SK-N-SH (cell line): ENCODE data around the gene ATAD1. TPM values are rescaled to one million over a fixed set of nuclear protein-coding genes. Genes with fewer than 3 reads are reported as not detected.

ENCODE experiments used
- CTCF ChIA-PET: fragments of 300-600, 350-600 bp; formaldehyde crosslinking; extraction: SDS; loops from one replicate; lab custom pipeline; 2021; lab: Yijun Ruan, JAX
- POLR2A ChIA-PET: fragments of 350-600 bp; sonication (Branson Sonifier 250); formaldehyde crosslinking; extraction: SDS; loops from one replicate; lab custom pipeline; 2020; ENCODE audit warnings: antibody characterized with exemption, inconsistent platforms; lab: Yijun Ruan, JAX
- DNase-seq: peaks from one replicate; pipeline ENCODE4 v3.0.0; 2012
- H2AFZ ChIP-seq: fragments of 200-600 bp; sonication (generic); 2 replicates; pipeline ENCODE4 v1.8.1; 2016; ENCODE audit warnings: antibody characterized with exemption, mild to moderate bottlenecking, low read depth
- H3F3A ChIP-seq: fragments of 200-600 bp; sonication (generic); replicated peaks from 2 replicates; pipeline ENCODE3; 2016; ENCODE audit warnings: antibody characterized with exemption, mild to moderate bottlenecking; ENCODE audit not compliant: insufficient read depth
- H3K27ac ChIP-seq, 2 experiments: fragments of 200-500 bp in 1 of 2; fragments of 200-600 bp in 1 of 2; sonication (Bioruptor generic) in 1 of 2; sonication (generic), shearing (Covaris generic) in 1 of 2; 2 replicates each; pipeline versions ENCODE4 v1.5.1 to v1.6.1; 2014 to 2016; ENCODE audit warnings: low read depth in 2 of 2, inconsistent platforms in 1 of 2, low read length in 1 of 2, mild to moderate bottlenecking in 1 of 2, mixed read lengths in 1 of 2
- H3K27me3 ChIP-seq: fragments of 200-600 bp; sonication (generic), shearing (Covaris generic); 2 replicates; pipeline ENCODE4 v1.6.1; 2016; ENCODE audit warnings: mixed run types; ENCODE audit not compliant: insufficient read depth
- H3K36me3 ChIP-seq, 2 experiments: fragments of 200-500 bp in 1 of 2; fragments of 200-600 bp in 1 of 2; sonication (Bioruptor generic) in 1 of 2; sonication (generic) in 1 of 2; replicated peaks in 1 of 2; 2 replicates each; pipeline versions ENCODE3 to v1.5.1; 2014 to 2016; ENCODE audit warnings: low read length in 1 of 2, mild to moderate bottlenecking in 1 of 2; ENCODE audit not compliant: insufficient read depth in 2 of 2, control insufficient read depth in 1 of 2
- H3K4me1 ChIP-seq, 2 experiments: fragments of 200-500 bp in 1 of 2; fragments of 200-600 bp in 1 of 2; sonication (Bioruptor generic) in 1 of 2; sonication (generic), shearing (Covaris generic) in 1 of 2; 2 replicates each; pipeline versions ENCODE4 v1.5.1 to v1.6.1; 2014 to 2016; ENCODE audit warnings: low read depth in 1 of 2, low read length in 1 of 2, mixed run types in 1 of 2; ENCODE audit not compliant: insufficient read depth in 2 of 2, control insufficient read depth in 1 of 2
- H3K4me2 ChIP-seq: fragments of 200-600 bp; sonication (generic), shearing (Covaris generic); 2 replicates; pipeline ENCODE4 v1.6.1; 2017; ENCODE audit warnings: mixed run types
- H3K4me3 ChIP-seq, 2 experiments: fragments of 200-500 bp in 1 of 2; fragments of 200-600 bp in 1 of 2; sonication (Bioruptor generic) in 1 of 2; sonication (generic), shearing (Covaris generic) in 1 of 2; 2 replicates each; pipeline versions ENCODE4 v1.5.1 to v1.8.1; 2014 to 2016; ENCODE audit warnings: low read depth in 2 of 2, inconsistent platforms in 1 of 2, low read length in 1 of 2, mild to moderate bottlenecking in 1 of 2, mixed read lengths in 1 of 2, moderate library complexity in 1 of 2
- H3K79me2 ChIP-seq: fragments of 200-600 bp; sonication (generic); 2 replicates; pipeline ENCODE4 v1.8.1; 2017; ENCODE audit warnings: mild to moderate bottlenecking; ENCODE audit not compliant: insufficient read depth
- H3K9ac ChIP-seq: fragments of 200-600 bp; sonication (generic); 2 replicates; pipeline ENCODE4 v1.6.1; 2017; ENCODE audit warnings: mixed run types
- H3K9me2 ChIP-seq: fragments of 200-600 bp; sonication (generic); 2 replicates; pipeline ENCODE4 v1.6.1; 2017; ENCODE audit warnings: mixed run types
- H3K9me3 ChIP-seq: fragments of 200-600 bp; sonication (generic); 2 replicates; pipeline ENCODE4 v1.6.1; 2017; ENCODE audit warnings: mixed run types, mild to moderate bottlenecking, moderate library complexity
- H4K20me1 ChIP-seq: fragments of 200-600 bp; sonication (generic); 2 replicates; pipeline ENCODE4 v1.6.1; 2017; ENCODE audit warnings: mild to moderate bottlenecking, mixed run types; ENCODE audit not compliant: insufficient read depth
- CHD2 ChIP-seq: fragments of 150-350 bp; IDR thresholded peaks from 2 replicates; pipeline ENCODE4 v1.6.1; 2018; ENCODE audit warnings: low read length; ENCODE audit not compliant: partially characterized antibody
- ELF1 ChIP-seq: IDR thresholded peaks from 2 replicates; pipeline ENCODE4 v1.4.0; 2012
- EZH2phosphoT487 ChIP-seq: fragments of 200-600 bp; sonication (generic); IDR thresholded peaks from 2 replicates; pipeline ENCODE4 v1.6.1; 2017; ENCODE audit warnings: low read depth, mixed run types, mild to moderate bottlenecking, antibody characterized with exemption, moderate library complexity, borderline replicate concordance
- FOSL2 ChIP-seq: IDR thresholded peaks from 2 replicates; pipeline ENCODE4 v1.4.0; 2012; ENCODE audit warnings: low read depth, mild to moderate bottlenecking, moderate library complexity, borderline replicate concordance
- FOXJ3 ChIP-seq: sonication (generic); formaldehyde crosslinking; IDR thresholded peaks from 2 replicates; pipeline ENCODE4 v1.5.1; 2020; ENCODE audit warnings: mild to moderate bottlenecking, missing genetic modification reagents
- IRF3 ChIP-seq: fragments of 150-350 bp; IDR thresholded peaks from 2 replicates; pipeline ENCODE4 v1.6.1; 2016; ENCODE audit warnings: mild to moderate bottlenecking, low read depth, low read length
- MXI1 ChIP-seq: IDR thresholded peaks from 2 replicates; pipeline ENCODE4 v1.6.1; 2012; ENCODE audit warnings: mild to moderate bottlenecking, low read depth, low read length, improper control_type of control experiment
- NFIC ChIP-seq: IDR thresholded peaks from 2 replicates; pipeline ENCODE4 v1.4.0; 2012; ENCODE audit warnings: borderline replicate concordance
- PBX3 ChIP-seq: IDR thresholded peaks from 2 replicates; pipeline ENCODE4; 2012
- POLR2AphosphoS5 ChIP-seq: IDR thresholded peaks from 2 replicates; pipeline ENCODE4 v1.6.1; 2012; ENCODE audit warnings: low read depth, low read length
- RAD21 ChIP-seq: IDR thresholded peaks from 2 replicates; pipeline ENCODE4 v1.6.1; 2012; ENCODE audit warnings: mild to moderate bottlenecking, low read length
- RCOR1 ChIP-seq: fragments of 150-350 bp; IDR thresholded peaks from 2 replicates; pipeline ENCODE4 v1.6.1; 2017; ENCODE audit warnings: antibody characterized with exemption, low read length
- RFX5 ChIP-seq: IDR thresholded peaks from 2 replicates; pipeline ENCODE4 v1.6.1; 2012; ENCODE audit warnings: mild to moderate bottlenecking, improper control_type of control experiment, low read length
- RXRA ChIP-seq: IDR thresholded peaks from 2 replicates; pipeline ENCODE4 v1.4.0; 2012; ENCODE audit warnings: low read depth, mild to moderate bottlenecking, borderline replicate concordance
- TAF1 ChIP-seq: IDR thresholded peaks from 2 replicates; pipeline ENCODE4 v1.6.1; 2012; ENCODE audit warnings: low read depth, mild to moderate bottlenecking, low read length, moderate library complexity, borderline replicate concordance
- USF2 ChIP-seq: fragments of 150-350 bp; IDR thresholded peaks from 2 replicates; pipeline ENCODE4 v1.6.1; 2017; ENCODE audit warnings: antibody characterized with exemption, low read length, low read depth, borderline replicate concordance
- WGBS: methylation state at CpG from one replicate; pipeline ENCODE4 v1.1.6; 2017; ENCODE audit warnings: low lambda C conversion rate; 5-methylcytosine and 5-hydroxymethylcytosine counted together
- polyA plus RNA-seq, 3 experiments: library from polyadenylated mRNA; depleted of rRNA; stranded (reverse); fragments of >200 nt; gene quantifications; 2 replicates each; pipeline ENCODE4 v1.2.3, GENCODE V29; 2012
- TF ChIP-seq, protein P1 (sequence below): IDR thresholded peaks from 2 replicates; pipeline ENCODE4 v1.4.0; 2012; ENCODE audit warnings: low read depth
- TF ChIP-seq, protein P2 (sequence below): IDR thresholded peaks from 2 replicates; pipeline ENCODE4 v1.4.0; 2012; ENCODE audit warnings: low read depth, borderline replicate concordance
- TF ChIP-seq, protein P3 (sequence below): IDR thresholded peaks from 2 replicates; pipeline ENCODE4 v1.4.0; 2012; ENCODE audit warnings: low read depth, borderline replicate concordance

The ATAD1 gene
- polyA plus RNA-seq, 1 of the 3 experiments (the other 2 are of a cell fraction) = 13.5 TPM

DNA sequence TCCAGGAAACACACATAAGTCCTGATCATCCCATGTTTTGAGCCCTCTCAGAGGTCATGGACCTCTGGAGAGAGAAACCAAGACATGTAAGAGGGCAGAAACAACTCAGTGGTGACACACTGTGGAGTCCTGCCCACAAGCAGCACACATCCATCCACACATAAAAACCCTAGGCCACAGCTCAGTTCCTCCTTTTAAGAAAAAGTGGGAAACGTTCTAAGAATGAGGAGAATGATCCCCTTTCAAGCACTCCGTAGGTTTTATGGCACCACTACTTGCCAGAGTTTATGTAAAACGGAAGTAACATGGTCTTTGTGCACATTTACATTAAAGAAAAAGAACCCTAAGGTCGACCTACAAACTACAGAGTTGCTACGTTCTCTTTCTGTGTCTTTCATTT, 19.9 kb downstream of the ATAD1 start:
- TF ChIP-seq, protein P1, sequence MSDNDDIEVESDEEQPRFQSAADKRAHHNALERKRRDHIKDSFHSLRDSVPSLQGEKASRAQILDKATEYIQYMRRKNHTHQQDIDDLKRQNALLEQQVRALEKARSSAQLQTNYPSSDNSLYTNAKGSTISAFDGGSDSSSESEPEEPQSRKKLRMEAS = no peak
- TF ChIP-seq TAF1 = no peak
- TF ChIP-seq RXRA = no peak
- TF ChIP-seq EZH2phosphoT487 = no peak
- TF ChIP-seq, protein P2, sequence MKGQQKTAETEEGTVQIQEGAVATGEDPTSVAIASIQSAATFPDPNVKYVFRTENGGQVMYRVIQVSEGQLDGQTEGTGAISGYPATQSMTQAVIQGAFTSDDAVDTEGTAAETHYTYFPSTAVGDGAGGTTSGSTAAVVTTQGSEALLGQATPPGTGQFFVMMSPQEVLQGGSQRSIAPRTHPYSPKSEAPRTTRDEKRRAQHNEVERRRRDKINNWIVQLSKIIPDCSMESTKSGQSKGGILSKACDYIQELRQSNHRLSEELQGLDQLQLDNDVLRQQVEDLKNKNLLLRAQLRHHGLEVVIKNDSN = no peak
- no peak for TF ChIP-seq NFIC
- TF ChIP-seq RCOR1 = no peak
- no peak for TF ChIP-seq RAD21
- no peak for TF ChIP-seq ELF1
- POLR2A ChIA-PET = no interaction called here
- CTCF ChIA-PET = no interaction called here
- Histone ChIP-seq H3F3A (peaks cover 7% of the 10 kb centered on the region), H3K36me3 (peaks cover 79 to 81% of the 10 kb centered on the region in 2 experiments), H3K4me2 (no peak overlapping the region), H3K79me2 (peaks cover 76% of the 10 kb centered on the region), H3K4me3 (no peak overlapping the region), H2AFZ (no peak overlapping the region), H3K27me3 (no peaks in the 10 kb centered on the region), H3K27ac (no peak overlapping the region), H3K9me2 (no peaks in the 10 kb centered on the region), H3K9me3 (peaks cover 24% of the 10 kb centered on the region; the same call in 1 of the 2 replicates), H4K20me1 (no peaks in the 10 kb centered on the region; the same call in 1 of the 2 replicates), H3K4me1 (no peaks in the 10 kb centered on the region), H3K9ac (no peak overlapping the region)
- WGBS = 98% methylated on average over 5 of the region's 5 CpGs
- no peak for DNase-seq

- DNase-seq = no peak
- no peak overlapping the region for H3K27ac ChIP-seq
- H3K79me2 ChIP-seq = peaks cover 49% of the 10 kb centered on the region
- H3K4me1 ChIP-seq = no peaks in the 10 kb centered on the region
- no peak overlapping the region for H3K9ac ChIP-seq
- no peaks in the 10 kb centered on the region for H3K27me3 ChIP-seq
- no peak overlapping the region for H3K4me3 ChIP-seq
- WGBS = 99% methylated on average over 3 of the region's 3 CpGs
- ChIA-PET CTCF (interaction anchor here (2.6 kb wide), 1 partner anchor 23 kb away, joined by 6 read pairs; no protein-coding TSS in a partner anchor), POLR2A (no interaction called here)
- H3F3A ChIP-seq = peaks cover 8% of the 10 kb centered on the region
- H3K36me3 ChIP-seq = peaks cover 74 to 76% of the 10 kb centered on the region in 2 experiments
- no peaks in the 10 kb centered on the region; the same call in 1 of the 2 replicates for H4K20me1 ChIP-seq
- H3K9me3 ChIP-seq = no peaks in the 10 kb centered on the region
- no peak overlapping the region for H2AFZ ChIP-seq
- no peak overlapping the region for H3K4me2 ChIP-seq
- H3K9me2 ChIP-seq = no peaks in the 10 kb centered on the region
- TF ChIP-seq, protein P3, sequence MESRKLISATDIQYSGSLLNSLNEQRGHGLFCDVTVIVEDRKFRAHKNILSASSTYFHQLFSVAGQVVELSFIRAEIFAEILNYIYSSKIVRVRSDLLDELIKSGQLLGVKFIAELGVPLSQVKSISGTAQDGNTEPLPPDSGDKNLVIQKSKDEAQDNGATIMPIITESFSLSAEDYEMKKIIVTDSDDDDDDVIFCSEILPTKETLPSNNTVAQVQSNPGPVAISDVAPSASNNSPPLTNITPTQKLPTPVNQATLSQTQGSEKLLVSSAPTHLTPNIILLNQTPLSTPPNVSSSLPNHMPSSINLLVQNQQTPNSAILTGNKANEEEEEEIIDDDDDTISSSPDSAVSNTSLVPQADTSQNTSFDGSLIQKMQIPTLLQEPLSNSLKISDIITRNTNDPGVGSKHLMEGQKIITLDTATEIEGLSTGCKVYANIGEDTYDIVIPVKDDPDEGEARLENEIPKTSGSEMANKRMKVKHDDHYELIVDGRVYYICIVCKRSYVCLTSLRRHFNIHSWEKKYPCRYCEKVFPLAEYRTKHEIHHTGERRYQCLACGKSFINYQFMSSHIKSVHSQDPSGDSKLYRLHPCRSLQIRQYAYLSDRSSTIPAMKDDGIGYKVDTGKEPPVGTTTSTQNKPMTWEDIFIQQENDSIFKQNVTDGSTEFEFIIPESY = no peak
- TF ChIP-seq USF2 (no peak), PBX3 (no peak), CHD2 (no peak), RCOR1 (no peak), MXI1 (no peak), FOSL2 (no peak), FOXJ3 (no peak), RFX5 (no peak), RAD21 (no peak), POLR2AphosphoS5 (no peak), RXRA (no peak), NFIC (no peak), IRF3 (no peak), EZH2phosphoT487 (no peak)
- TF ChIP-seq, protein P1 = no peak
- TF ChIP-seq, protein P2 = no peak
Measured at GRCh38 chr10:87794285-87794684, 23.7 kb downstream of the ATAD1 start.
